HepG2 (cell line): ENCODE measurements around the gene GRIN3B. TPM values are rescaled to one million over a fixed set of nuclear protein-coding genes. Genes with fewer than 3 reads are reported as not detected.

Experiments
- ASH2L ChIP-seq: fragments of 300-600, 200-600 bp; sonication (generic); IDR thresholded peaks from 2 replicates; pipeline ENCODE4 v1.7.0; 2017; ENCODE audit warnings: low read depth, mild to moderate bottlenecking, moderate library complexity, mixed read lengths, low read length; ENCODE audit not compliant: insufficient read length
- BATF2 ChIP-seq: sonication (generic); formaldehyde crosslinking; IDR thresholded peaks from 2 replicates; pipeline ENCODE4 v1.8.0; 2022; ENCODE audit warnings: mild to moderate bottlenecking, missing genetic modification reagents, moderate library complexity
- BORCS8-MEF2B ChIP-seq: sonication (generic); formaldehyde crosslinking; IDR thresholded peaks from 2 replicates; pipeline ENCODE4 v1.8.0; 2022; ENCODE audit warnings: mild to moderate bottlenecking, missing genetic modification reagents
- HOXD1 ChIP-seq: sonication (generic); formaldehyde crosslinking; IDR thresholded peaks from 2 replicates; pipeline ENCODE4 v1.5.0; 2020; ENCODE audit warnings: missing genetic modification reagents
- ISL2 ChIP-seq: sonication (generic); formaldehyde crosslinking; IDR thresholded peaks from 2 replicates; pipeline ENCODE4 v1.5.0; 2020; ENCODE audit warnings: missing genetic modification reagents
- KDM5A ChIP-seq: fragments of 200-600 bp; sonication (generic); IDR thresholded peaks from 2 replicates; pipeline ENCODE4 v1.7.0; 2018; ENCODE audit warnings: antibody characterized with exemption, mild to moderate bottlenecking, low read length, borderline replicate concordance
- MYC ChIP-seq: sonication (generic); formaldehyde crosslinking; IDR thresholded peaks from 2 replicates; pipeline ENCODE4 v1.9.0; 2021; ENCODE audit warnings: missing genetic modification reagents, borderline replicate concordance
- NFAT5 ChIP-seq: sonication (generic); formaldehyde crosslinking; IDR thresholded peaks from 2 replicates; pipeline ENCODE4 v1.4.0; 2020; ENCODE audit warnings: missing genetic modification reagents
- PAX8 ChIP-seq: sonication (generic); formaldehyde crosslinking; IDR thresholded peaks from 2 replicates; pipeline ENCODE4 v1.8.0; 2022; ENCODE audit warnings: mild to moderate bottlenecking, missing genetic modification reagents, borderline replicate concordance
- PCBP2 ChIP-seq: fragments of 200-400 bp; formaldehyde crosslinking; optimal IDR thresholded peaks from 2 replicates; pipeline ENCODE3; 2018; ENCODE audit warnings: low read length, low read depth; ENCODE audit not compliant: poor library complexity, severe bottlenecking
- SIN3B ChIP-seq: fragments of 150-350 bp; IDR thresholded peaks from 2 replicates; pipeline ENCODE4 v1.6.1; 2014; ENCODE audit warnings: low read length
- TIGD3 ChIP-seq: sonication (generic); formaldehyde crosslinking; IDR thresholded peaks from 2 replicates; pipeline ENCODE4 v1.5.1; 2020; ENCODE audit warnings: mild to moderate bottlenecking, missing genetic modification reagents, borderline replicate concordance
- TOE1 ChIP-seq: sonication (generic); formaldehyde crosslinking; IDR thresholded peaks from 2 replicates; pipeline ENCODE4 v1.4.0; 2020; ENCODE audit warnings: mild to moderate bottlenecking, missing genetic modification reagents
- TOPORS ChIP-seq: sonication (generic); formaldehyde crosslinking; IDR thresholded peaks from 2 replicates; pipeline ENCODE4 v1.8.0; 2023; ENCODE audit warnings: mild to moderate bottlenecking, missing genetic modification reagents
- ZNF136 ChIP-seq: sonication (generic); formaldehyde crosslinking; IDR thresholded peaks from 2 replicates; pipeline ENCODE4 v1.8.1; 2022; ENCODE audit warnings: low read depth, mild to moderate bottlenecking, moderate library complexity, missing genetic modification reagents
- ZNF333 ChIP-seq: sonication (generic); formaldehyde crosslinking; IDR thresholded peaks from 2 replicates; pipeline ENCODE4 v1.4.0; 2020; ENCODE audit warnings: mild to moderate bottlenecking, missing genetic modification reagents, borderline replicate concordance
- ZNF362 ChIP-seq: sonication (generic); formaldehyde crosslinking; IDR thresholded peaks from 2 replicates; pipeline ENCODE4 v1.4.0; 2020; ENCODE audit warnings: missing genetic modification reagents, mild to moderate bottlenecking, borderline replicate concordance
- ZNF496 ChIP-seq: sonication (generic); formaldehyde crosslinking; IDR thresholded peaks from 2 replicates; pipeline ENCODE4 v1.8.1; 2023; ENCODE audit warnings: mild to moderate bottlenecking, moderate library complexity, missing genetic modification reagents; ENCODE audit not compliant: insufficient replicate concordance
- ZNF761 ChIP-seq: sonication (generic); formaldehyde crosslinking; conservative IDR thresholded peaks from 2 replicates; pipeline ENCODE4 v1.4.0; 2020; ENCODE audit warnings: mild to moderate bottlenecking, missing genetic modification reagents
- polyA plus RNA-seq, 8 experiments: library from polyadenylated mRNA; depleted of rRNA in 3 of 8; stranded (reverse) in 7 of 8; unstranded in 1 of 8; fragments of >200 nt; fragmentation: Illumina TruSeq in 4 of 8; extraction: Trizol in 4 of 8; gene quantifications; 2 replicates each; pipeline versions ENCODE4 v1.2.1 to v1.2.3, GENCODE V29; 2011 to 2016; ENCODE audit warnings: low read depth in 4 of 8, missing spikeins in 1 of 8, mixed read lengths in 1 of 8; ENCODE audit not compliant: insufficient read depth in 1 of 8
- total RNA-seq, 5 experiments: library from RNA; depleted of rRNA; stranded (reverse); fragments of >200 nt; fragmentation: Illumina TruSeq; extraction: Trizol; gene quantifications; 2 replicates each; pipeline ENCODE4 v1.2.3, GENCODE V29; 2016; ENCODE audit warnings: low read depth in 1 of 5

Gene GRIN3B
- total and polyA plus RNA-seq, 2 of the 13 experiments (the other 11 are each of a cell fraction or from before 2014, with no cell fraction given): 0.07 to 0.20 TPM

- TF ChIP-seq ZNF761 (CRISPR knock-in tag) (peak; percentile 87; the same call in 1 of the 2 replicates), SIN3B (no peak), TIGD3 (CRISPR knock-in tag) (peak; percentile 76; the same call in 1 of the 2 replicates), BORCS8-MEF2B (CRISPR knock-in tag) (peak; percentile 65), ZNF136 (CRISPR knock-in tag) (0 out of 2 replicates have a peak, but pooled peaks have one; percentile 32), KDM5A (no peak), ZNF333 (CRISPR knock-in tag) (no peak), NFAT5 (CRISPR knock-in tag) (peak; percentile 84), MYC (peak; percentile 97), ZNF362 (no peak), PAX8 (peak; percentile 82; the same call in 1 of the 2 replicates), ZNF496 (no peak), HOXD1 (CRISPR knock-in tag) (no peak), PCBP2 (no peak), ASH2L (no peak), TOPORS (CRISPR knock-in tag) (no peak), ISL2 (CRISPR knock-in tag) (no peak), TOE1 (CRISPR knock-in tag) (no peak), BATF2 (CRISPR knock-in tag) (peak; percentile 71; the same call in 1 of the 2 replicates)
Measured at GRCh38 chr19:1050989-1051788, 51.0 kb downstream of the GRIN3B start (continued).
